ENCODE data around the gene ZNF345.

ZNF345 gene

GRCh38 chr19:36918090-36918489 is 67.4 kb downstream of the ZNF345 start:
- no peak for DNase-seq

All from hematopoietic multipotent progenitor cell treated with erythropoietin and hydrocortisone succinate and interleukin-3 and kit ligand, for 4 days (in vitro differentiated cells).